Measurements from ENCODE around the gene BRPF1.

BRPF1 gene

GRCh38 chr3:9780910-9781309, 49.4 kb downstream of the BRPF1 start:
- no peak overlapping the region for H3K4me3 ChIP-seq (ENCODE audit: low read length)
- TF ChIP-seq EZH2 (optimal IDR thresholded peaks at IDR 0.05; ENCODE audit: low read depth, low read length) (no peak), CTCF (IDR thresholded peaks at IDR 0.05; ENCODE audit: low read length) (no peak), EZH2phosphoT487 (IDR thresholded peaks at IDR 0.05; ENCODE audit: low read length) (no peak)

GRCh38 chr3:9781551-9781950, 50.0 kb downstream of the BRPF1 start:
- H3K27me3 ChIP-seq (replicated peaks; ENCODE audit: insufficient read depth, low read length), result no peaks in the 10 kb centered on the region
- no peaks in the 10 kb centered on the region for H3K4me1 ChIP-seq (ENCODE audit: low read length)
- H3K9ac ChIP-seq (ENCODE audit: low read length), result no peak overlapping the region
- H3F3A ChIP-seq (ENCODE audit: insufficient read depth, low read length), result no peaks in the 10 kb centered on the region
- H3K79me2 ChIP-seq (ENCODE audit: low read length), result no peaks in the 10 kb centered on the region
- H3K4me3 ChIP-seq (ENCODE audit: low read length), result no peak overlapping the region
- TF ChIP-seq CTCF (IDR thresholded peaks at IDR 0.05; ENCODE audit: low read length) (no peak), EZH2phosphoT487 (IDR thresholded peaks at IDR 0.05; ENCODE audit: low read length) (no peak), EZH2 (optimal IDR thresholded peaks at IDR 0.05; ENCODE audit: low read depth, low read length) (no peak)
- H3K9me3 ChIP-seq (replicated peaks; ENCODE audit: insufficient read depth, low read length), result no peaks in the 10 kb centered on the region
- H3K27ac ChIP-seq (ENCODE audit: low read length), result no peak overlapping the region
- no peaks in the 10 kb centered on the region for H3K9me2 ChIP-seq (replicated peaks; ENCODE audit: insufficient read depth, low read length)
- no peak for DNase-seq
- H3K36me3 ChIP-seq (replicated peaks; ENCODE audit: insufficient read depth, low read length), result 0 out of 2 replicates have a peak, but pooled peaks cover 2% of the 10 kb centered on the region
- no peak overlapping the region for H2AFZ ChIP-seq (ENCODE audit: low read length)
- no peak overlapping the region for H3K4me2 ChIP-seq (ENCODE audit: low read depth, low read length)
- no peaks in the 10 kb centered on the region for H4K20me1 ChIP-seq (ENCODE audit: insufficient read depth, low read length)

More at GRCh38 chr3:9780910-9781309, 49.4 kb downstream of the BRPF1 start:
- DNase-seq, result no peak
- Histone ChIP-seq H3K4me1 (ENCODE audit: low read length) (no peaks in the 10 kb centered on the region), H3K79me2 (ENCODE audit: low read length) (no peaks in the 10 kb centered on the region), H3K27ac (ENCODE audit: low read length) (no peak overlapping the region), H3K9ac (ENCODE audit: low read length) (no peak overlapping the region), H3K9me2 (replicated peaks; ENCODE audit: insufficient read depth, low read length) (no peaks in the 10 kb centered on the region), H3K27me3 (replicated peaks; ENCODE audit: insufficient read depth, low read length) (no peaks in the 10 kb centered on the region), H4K20me1 (ENCODE audit: insufficient read depth, low read length) (no peaks in the 10 kb centered on the region), H3K4me2 (ENCODE audit: low read depth, low read length) (no peak overlapping the region), H3K36me3 (replicated peaks; ENCODE audit: insufficient read depth, low read length) (0 out of 2 replicates have a peak, but pooled peaks cover 2% of the 10 kb centered on the region), H3K9me3 (replicated peaks; ENCODE audit: insufficient read depth, low read length) (no peaks in the 10 kb centered on the region), H2AFZ (ENCODE audit: low read length) (no peak overlapping the region), H3F3A (ENCODE audit: insufficient read depth, low read length) (no peaks in the 10 kb centered on the region)

GRCh38 chr3:9781978-9782603, 50.6 kb downstream of the BRPF1 start:
- Histone ChIP-seq H3K36me3 (replicated peaks; ENCODE audit: insufficient read depth, low read length) (0 out of 2 replicates have a peak, but pooled peaks cover 2% of the 10 kb centered on the region), H3F3A (ENCODE audit: insufficient read depth, low read length) (no peaks in the 10 kb centered on the region), H3K27ac (ENCODE audit: low read length) (no peak overlapping the region), H3K27me3 (replicated peaks; ENCODE audit: insufficient read depth, low read length) (no peaks in the 10 kb centered on the region), H3K4me2 (ENCODE audit: low read depth, low read length) (no peak overlapping the region), H3K4me3 (ENCODE audit: low read length) (no peak overlapping the region), H3K4me1 (ENCODE audit: low read length) (no peaks in the 10 kb centered on the region), H3K9ac (ENCODE audit: low read length) (no peak overlapping the region), H4K20me1 (ENCODE audit: insufficient read depth, low read length) (no peaks in the 10 kb centered on the region), H3K9me3 (replicated peaks; ENCODE audit: insufficient read depth, low read length) (no peaks in the 10 kb centered on the region), H3K79me2 (ENCODE audit: low read length) (no peaks in the 10 kb centered on the region), H2AFZ (ENCODE audit: low read length) (no peak overlapping the region), H3K9me2 (replicated peaks; ENCODE audit: insufficient read depth, low read length) (no peaks in the 10 kb centered on the region)
- no peak for DNase-seq
- no peak for TF ChIP-seq EZH2 (optimal IDR thresholded peaks at IDR 0.05; ENCODE audit: low read depth, low read length)
- TF ChIP-seq CTCF (IDR thresholded peaks at IDR 0.05; ENCODE audit: low read length), result no peak
- TF ChIP-seq EZH2phosphoT487 (IDR thresholded peaks at IDR 0.05; ENCODE audit: low read length), result no peak
